DOHH2 (cell line): ENCODE data around the gene EPHB4.

Experiments
- H3F3A ChIP-seq: fragments of 200-600 bp; sonication (generic), shearing (Covaris generic); 2 replicates; pipeline ENCODE4 v1.6.0; 2016; ENCODE audit warnings: antibody characterized with exemption, mild to moderate bottlenecking; ENCODE audit not compliant: control insufficient read depth, insufficient read depth
- H3K27ac ChIP-seq: fragments of 200-600 bp; sonication (generic); 2 replicates; pipeline ENCODE4 v1.5.1; 2014; ENCODE audit warnings: low read depth, mild to moderate bottlenecking, low read length, moderate library complexity
- H3K27me3 ChIP-seq: fragments of 200-600 bp; sonication (generic); 2 replicates; pipeline ENCODE4 v1.6.1; 2014; ENCODE audit warnings: mild to moderate bottlenecking, low read length, mixed read lengths; ENCODE audit not compliant: control insufficient read depth
- H3K36me3 ChIP-seq: fragments of 200-600 bp; sonication (generic); 2 replicates; pipeline ENCODE4 v1.6.1; 2014; ENCODE audit warnings: mild to moderate bottlenecking, low read length, moderate library complexity, mixed read lengths; ENCODE audit not compliant: control insufficient read depth
- H3K4me1 ChIP-seq: fragments of 200-600 bp; sonication (generic); 2 replicates; pipeline ENCODE4 v1.6.1; 2014; ENCODE audit warnings: mild to moderate bottlenecking, low read length, mixed read lengths; ENCODE audit not compliant: control insufficient read depth
- H3K4me2 ChIP-seq: fragments of 200-600 bp; sonication (generic); 2 replicates; pipeline ENCODE4 v1.6.0; 2014; ENCODE audit warnings: mild to moderate bottlenecking, low read length, moderate library complexity
- H3K4me3 ChIP-seq: fragments of 200-600 bp; sonication (generic); 2 replicates; pipeline ENCODE4 v1.5.1; 2014; ENCODE audit warnings: mild to moderate bottlenecking, low read length, mixed read lengths
- H3K79me2 ChIP-seq: fragments of 200-600 bp; sonication (generic); 2 replicates; pipeline ENCODE4 v1.6.1; 2014; ENCODE audit warnings: mild to moderate bottlenecking, low read length, mixed read lengths; ENCODE audit not compliant: control insufficient read depth
- H3K9me2 ChIP-seq: fragments of 200-600 bp; sonication (generic); replicated peaks from 2 replicates; pipeline ENCODE4 v1.6.1; 2014; ENCODE audit warnings: mild to moderate bottlenecking, low read length, mixed read lengths; ENCODE audit not compliant: control insufficient read depth
- H3K9me3 ChIP-seq: fragments of 200-600 bp; sonication (generic); 2 replicates; pipeline ENCODE4 v1.6.1; 2014; ENCODE audit warnings: antibody characterized with exemption, low read length, mixed read lengths; ENCODE audit not compliant: control insufficient read depth, insufficient read depth
- H4K20me1 ChIP-seq: fragments of 200-600 bp; sonication (generic); 2 replicates; pipeline ENCODE4 v1.6.0; 2014; ENCODE audit warnings: low read depth, mild to moderate bottlenecking, antibody characterized with exemption, low read length, moderate library complexity; ENCODE audit not compliant: control insufficient read depth, insufficient read depth
- CTCF ChIP-seq: fragments of 200-600 bp; sonication (generic); IDR thresholded peaks from one replicate; pipeline ENCODE4 v1.5.1; 2014; ENCODE audit warnings: antibody characterized with exemption, mild to moderate bottlenecking, low read depth, low read length; ENCODE audit not compliant: poor library complexity, severe bottlenecking
- EZH2phosphoT487 ChIP-seq: fragments of 200-600 bp; sonication (generic); IDR thresholded peaks from 2 replicates; pipeline ENCODE4 v1.6.1; 2017; ENCODE audit warnings: borderline replicate concordance, mild to moderate bottlenecking, antibody characterized with exemption, low read length, moderate library complexity, mixed read lengths

The EPHB4 gene

DNA sequence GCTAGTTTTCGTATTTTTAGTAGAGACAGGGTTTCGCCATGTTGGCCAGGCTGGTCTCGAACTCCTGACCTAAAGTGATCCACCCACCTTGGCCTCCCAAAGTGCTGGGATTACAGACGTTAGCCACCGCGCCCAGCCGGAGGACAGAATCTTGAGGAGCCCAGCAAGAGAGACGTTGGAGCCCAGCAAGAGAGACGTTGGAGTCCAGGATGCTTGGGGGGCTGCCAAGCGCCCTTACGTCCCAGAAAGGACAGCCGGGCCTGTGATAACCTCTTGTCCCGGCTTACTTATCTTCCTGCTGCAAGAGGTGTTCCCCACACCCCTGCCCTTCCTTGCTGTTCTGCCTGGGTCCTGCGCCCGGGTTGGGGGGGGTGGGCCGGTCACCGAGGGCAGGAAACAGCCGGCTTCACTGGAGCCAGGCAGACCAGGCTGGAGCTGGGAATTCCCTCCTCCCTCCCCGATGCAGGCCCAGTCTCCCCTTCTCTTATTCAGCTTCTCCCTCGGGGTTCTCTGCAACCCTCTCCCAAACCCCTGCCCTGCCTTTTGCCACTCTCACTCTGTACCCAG lies 1.9 kb upstream of the EPHB4 start:
- Histone ChIP-seq H3K4me1 (0 out of 2 replicates have a peak, but pooled peaks cover 4% of the 10 kb centered on the region), H3K27ac (no peak overlapping the region), H3K9me2 (no peaks in the 10 kb centered on the region), H3F3A (no peaks in the 10 kb centered on the region), H3K9me3 (no peaks in the 10 kb centered on the region), H3K4me3 (no peak overlapping the region), H3K4me2 (no peak overlapping the region), H3K36me3 (no peaks in the 10 kb centered on the region), H4K20me1 (no peaks in the 10 kb centered on the region; the same call in 1 of the 2 replicates), H3K27me3 (peaks cover 46% of the 10 kb centered on the region), H3K79me2 (no peaks in the 10 kb centered on the region)
- no peak for TF ChIP-seq CTCF
- no peak for TF ChIP-seq EZH2phosphoT487

DNA sequence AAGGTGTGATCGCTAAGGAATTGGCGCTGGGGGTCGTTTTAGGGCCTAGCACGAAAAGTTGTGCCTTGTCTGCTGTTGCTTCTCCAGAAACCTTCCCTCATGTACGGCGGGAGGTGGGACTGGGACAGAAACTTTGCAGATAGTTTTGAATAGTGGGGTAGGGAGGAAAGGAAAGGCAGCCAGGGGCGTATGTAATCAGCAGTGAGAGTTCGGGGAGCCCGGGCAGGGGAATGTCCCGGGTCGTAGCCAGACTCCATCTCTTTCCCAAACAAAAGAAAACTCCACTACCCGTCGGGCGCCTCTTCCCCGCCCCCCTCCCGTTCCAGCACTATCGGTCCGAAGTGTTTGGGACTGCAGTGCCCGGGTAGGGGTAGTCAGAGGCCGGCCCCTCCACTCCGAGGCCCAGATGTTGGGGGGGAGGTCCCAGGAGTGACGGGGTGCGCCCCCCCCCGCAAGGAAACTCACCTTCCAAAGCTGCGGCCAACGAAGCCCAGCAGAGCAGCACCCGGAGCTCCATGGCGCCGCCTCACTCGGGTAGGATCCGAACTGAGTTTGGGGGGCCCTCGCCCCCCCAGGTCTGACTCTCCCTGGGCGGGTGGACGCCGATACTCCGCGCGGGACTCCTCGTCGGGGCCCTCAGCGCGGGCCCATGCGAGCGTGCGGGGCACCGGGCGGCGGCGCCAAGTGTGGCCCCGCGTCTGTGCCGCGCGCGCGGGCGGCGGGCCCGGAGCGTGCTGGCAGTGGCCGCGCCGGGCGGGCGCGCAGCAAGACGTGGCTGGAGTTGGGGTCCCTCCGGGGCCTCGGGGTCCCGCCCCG lies 601 bp downstream of the EPHB4 start:
- no peaks in the 10 kb centered on the region for H3K79me2 ChIP-seq
- H3K27ac ChIP-seq = no peak overlapping the region
- H3F3A ChIP-seq = no peaks in the 10 kb centered on the region
- H3K4me2 ChIP-seq = peak overlapping the region; percentile 42; the same call in 1 of the 2 replicates
- H3K9me3 ChIP-seq = no peaks in the 10 kb centered on the region
- 0 out of 2 replicates have a peak, but pooled peaks cover 4% of the 10 kb centered on the region for H3K4me1 ChIP-seq
- H4K20me1 ChIP-seq = no peaks in the 10 kb centered on the region; the same call in 1 of the 2 replicates
- no peak overlapping the region for H3K4me3 ChIP-seq
- no peaks in the 10 kb centered on the region for H3K36me3 ChIP-seq
- peaks cover 50% of the 10 kb centered on the region for H3K27me3 ChIP-seq
- H3K9me2 ChIP-seq = no peaks in the 10 kb centered on the region
- TF ChIP-seq CTCF = no peak
- peak; percentile 58; the same call in 1 of the 2 replicates for TF ChIP-seq EZH2phosphoT487

GRCh38 chr7:100825751-100826513 lies 1.4 kb downstream of the EPHB4 start:
- Histone ChIP-seq H4K20me1 (no peaks in the 10 kb centered on the region; the same call in 1 of the 2 replicates), H3K79me2 (no peaks in the 10 kb centered on the region), H3K27me3 (peaks cover 50% of the 10 kb centered on the region), H3K36me3 (no peaks in the 10 kb centered on the region), H3K27ac (no peak overlapping the region), H3K4me2 (no peak overlapping the region), H3F3A (no peaks in the 10 kb centered on the region), H3K9me3 (no peaks in the 10 kb centered on the region), H3K9me2 (no peaks in the 10 kb centered on the region), H3K4me1 (0 out of 2 replicates have a peak, but pooled peaks cover 4% of the 10 kb centered on the region), H3K4me3 (no peak overlapping the region)
- TF ChIP-seq EZH2phosphoT487 = no peak
- TF ChIP-seq CTCF = no peak
